HepG2 (cell line): ENCODE results near the gene MYL9. TPM values are rescaled to one million over a fixed set of nuclear protein-coding genes. Genes with fewer than 3 reads are reported as not detected.

Source experiments
- ATAC-seq: fragments of 200-7000 bp; cut with Tn5 transposase; 3 replicates; pipeline ENCODE4 v1.9.1; 2020; ENCODE audit warnings: mild to moderate bottlenecking, moderate library complexity
- BruUV-seq: library from RNA; stranded (reverse); fragments of 400-500 nt; replicated peaks from 2 replicates; lab custom pipeline; 2021; lab: Mats Ljungman, UMichigan
- CTCF ChIA-PET: fragments of 300-600 bp; formaldehyde crosslinking; extraction: SDS; loops from one replicate; lab custom pipeline; 2021; ENCODE audit warnings: low total read pairs, inconsistent platforms, low intra/inter-chr PET ratio; lab: Yijun Ruan, JAX
- POLR2A ChIA-PET: fragments of 350-600 bp; sonication (Branson Sonifier 250); formaldehyde crosslinking; loops from one replicate; lab custom pipeline; 2020; ENCODE audit warnings: antibody characterized with exemption, inconsistent platforms; lab: Yijun Ruan, JAX
- DNase-seq: peaks from one replicate; pipeline ENCODE4 v3.0.0-alpha.2; 2015; ENCODE audit warnings: low spot score
- FAIRE-seq: peaks from 3 replicates; lab custom pipeline; 2011; peaks lifted over from hg19 to GRCh38; lab: Jason Lieb, UNC
- H2AFZ ChIP-seq: one replicate; pipeline ENCODE4 v1.6.1; 2011; ENCODE audit warnings: low read length, inconsistent platforms
- H3K27ac ChIP-seq: fragments of 300-600 bp; 3 replicates; pipeline ENCODE4 v1.8.0; 2011; ENCODE audit warnings: mixed run types, mild to moderate bottlenecking, mixed read lengths, low read length, inconsistent platforms; ENCODE audit not compliant: insufficient read depth; ENCODE audit errors: extremely low read length
- H3K27me3 ChIP-seq, 2 experiments: fragments of 200-600 bp in 1 of 2; 2 replicates in 1 of 2; 3 replicates in 1 of 2; pipeline versions ENCODE4 v1.6.0 to v1.8.0; 2011; ENCODE audit warnings: low read length in 2 of 2, mild to moderate bottlenecking in 2 of 2, moderate library complexity in 2 of 2, inconsistent platforms in 1 of 2; ENCODE audit not compliant: insufficient read depth in 2 of 2, control insufficient read depth in 1 of 2
- H3K36me3 ChIP-seq, 2 experiments: fragments of 200-600 bp in 1 of 2; replicated peaks in 1 of 2; 2 replicates in 1 of 2; 3 replicates in 1 of 2; pipeline versions ENCODE4 v1.5.1 to v1.8.0; 2011; ENCODE audit warnings: low read length in 2 of 2, inconsistent platforms in 1 of 2; ENCODE audit not compliant: insufficient read depth in 2 of 2, control insufficient read depth in 1 of 2
- H3K4me1 ChIP-seq: 2 replicates; pipeline ENCODE4 v1.5.1; 2012; ENCODE audit warnings: low read length, inconsistent platforms; ENCODE audit not compliant: insufficient read depth
- H3K4me2 ChIP-seq: 2 replicates; pipeline ENCODE4 v1.6.0; 2011; ENCODE audit warnings: low read depth, low read length, inconsistent platforms
- H3K4me3 ChIP-seq, 3 experiments: fragments of 200-600 bp in 1 of 3; sonication (generic), shearing (Covaris generic) in 1 of 3; replicated peaks in 1 of 3; 2 replicates each; pipeline ENCODE4 v1.5.1; 2011 to 2016; ENCODE audit warnings: low read length in 3 of 3, inconsistent platforms in 2 of 3, low read depth in 2 of 3, mild to moderate bottlenecking in 2 of 3, control low read depth in 1 of 3, mixed read lengths in 1 of 3; ENCODE audit not compliant: insufficient read depth in 1 of 3
- H3K79me2 ChIP-seq: one replicate; pipeline ENCODE4 v1.6.1; 2011; ENCODE audit warnings: low read length, inconsistent platforms; ENCODE audit not compliant: insufficient read depth
- H3K9ac ChIP-seq: 2 replicates; pipeline ENCODE4 v1.6.0; 2011; ENCODE audit warnings: mild to moderate bottlenecking, low read depth, low read length, inconsistent platforms; ENCODE audit not compliant: insufficient read depth
- H3K9me3 ChIP-seq: 2 replicates; pipeline ENCODE4 v1.5.1; 2012; ENCODE audit warnings: mild to moderate bottlenecking, low read length
- H4K20me1 ChIP-seq: 2 replicates; pipeline ENCODE4 v1.6.0; 2011; ENCODE audit warnings: inconsistent platforms, mild to moderate bottlenecking, low read length, moderate library complexity; ENCODE audit not compliant: insufficient read depth
- AGO2 ChIP-seq: fragments of 200-400 bp; formaldehyde crosslinking; optimal IDR thresholded peaks from 2 replicates; pipeline ENCODE3; 2017; ENCODE audit warnings: mild to moderate bottlenecking, low read depth, low read length, moderate library complexity
- CEBPG ChIP-seq: IDR thresholded peaks from 2 replicates; pipeline ENCODE4 v1.6.1; 2016
- FIP1L1 ChIP-seq: fragments of 200-400 bp; formaldehyde crosslinking; IDR thresholded peaks from 2 replicates; pipeline ENCODE4 v1.6.1; 2018; ENCODE audit warnings: low read depth, mild to moderate bottlenecking, low read length, moderate library complexity, borderline replicate concordance; ENCODE audit not compliant: insufficient read depth
- RBM22 ChIP-seq: fragments of 200-400 bp; formaldehyde crosslinking; optimal IDR thresholded peaks from 2 replicates; pipeline ENCODE3; 2017; ENCODE audit warnings: mild to moderate bottlenecking, low read length, moderate library complexity
- RFX1 ChIP-seq: fragments of 450-650 bp; IDR thresholded peaks from 2 replicates; pipeline ENCODE4 v1.6.1; 2017
- U2AF1 ChIP-seq: fragments of 200-400 bp; formaldehyde crosslinking; optimal IDR thresholded peaks from 2 replicates; pipeline ENCODE3; 2017; ENCODE audit warnings: mild to moderate bottlenecking, low read depth, low read length
- ZNF274 ChIP-seq: sonication (generic); formaldehyde crosslinking; IDR thresholded peaks from 2 replicates; pipeline ENCODE4 v1.5.1; 2020; ENCODE audit warnings: mild to moderate bottlenecking, missing genetic modification reagents
- ZNF607 ChIP-seq: sonication (generic); formaldehyde crosslinking; IDR thresholded peaks from 2 replicates; pipeline ENCODE4 v1.5.1; 2020; ENCODE audit warnings: missing genetic modification reagents, mild to moderate bottlenecking, borderline replicate concordance
- WGBS: methylation state at CpG from one replicate; pipeline ENCODE4 v1.1.6; 2017; ENCODE audit warnings: low lambda C conversion rate; 5-methylcytosine and 5-hydroxymethylcytosine counted together
- in situ Hi-C: cut with HindIII; loops from 2 replicates; pipeline ENCODE4 v1.10.0; 2017; ENCODE audit warnings: low pct_unique_long_range_greater_than_20kb; ENCODE audit not compliant: extremely low pct_ligation_motif_present
- intact Hi-C: fragments of 100-400 bp; cut with micrococcal nuclease; formaldehyde crosslinking; loops from one replicate; pipeline ENCODE4 v1.10.0; 2022; ENCODE audit not compliant: unreplicated experiment
- polyA plus RNA-seq, 8 experiments: library from polyadenylated mRNA; depleted of rRNA in 3 of 8; stranded (reverse) in 7 of 8; unstranded in 1 of 8; fragments of >200 nt; fragmentation: Illumina TruSeq in 4 of 8; extraction: Trizol in 4 of 8; gene quantifications; 2 replicates each; pipeline versions ENCODE4 v1.2.1 to v1.2.3, GENCODE V29; 2011 to 2016; ENCODE audit warnings: low read depth in 4 of 8, missing spikeins in 1 of 8, mixed read lengths in 1 of 8; ENCODE audit not compliant: insufficient read depth in 1 of 8
- total RNA-seq, 5 experiments: library from RNA; depleted of rRNA; stranded (reverse); fragments of >200 nt; fragmentation: Illumina TruSeq; extraction: Trizol; gene quantifications; 2 replicates each; pipeline ENCODE4 v1.2.3, GENCODE V29; 2016; ENCODE audit warnings: low read depth in 1 of 5
- TF ChIP-seq, protein P1 (sequence below): sonication (generic); formaldehyde crosslinking; IDR thresholded peaks from 2 replicates; pipeline ENCODE4 v1.5.0; 2020; ENCODE audit warnings: missing genetic modification reagents
- TF ChIP-seq, protein P2 (sequence below): sonication (generic); formaldehyde crosslinking; IDR thresholded peaks from 2 replicates; pipeline ENCODE4 v1.4.0; 2020; ENCODE audit warnings: low read depth, mild to moderate bottlenecking, missing genetic modification reagents

MYL9 gene
- total and polyA plus RNA-seq, 2 of the 13 experiments (the other 11 are each of a cell fraction or from before 2014, with no cell fraction given), result 0.87 to 2.2 TPM

DNA sequence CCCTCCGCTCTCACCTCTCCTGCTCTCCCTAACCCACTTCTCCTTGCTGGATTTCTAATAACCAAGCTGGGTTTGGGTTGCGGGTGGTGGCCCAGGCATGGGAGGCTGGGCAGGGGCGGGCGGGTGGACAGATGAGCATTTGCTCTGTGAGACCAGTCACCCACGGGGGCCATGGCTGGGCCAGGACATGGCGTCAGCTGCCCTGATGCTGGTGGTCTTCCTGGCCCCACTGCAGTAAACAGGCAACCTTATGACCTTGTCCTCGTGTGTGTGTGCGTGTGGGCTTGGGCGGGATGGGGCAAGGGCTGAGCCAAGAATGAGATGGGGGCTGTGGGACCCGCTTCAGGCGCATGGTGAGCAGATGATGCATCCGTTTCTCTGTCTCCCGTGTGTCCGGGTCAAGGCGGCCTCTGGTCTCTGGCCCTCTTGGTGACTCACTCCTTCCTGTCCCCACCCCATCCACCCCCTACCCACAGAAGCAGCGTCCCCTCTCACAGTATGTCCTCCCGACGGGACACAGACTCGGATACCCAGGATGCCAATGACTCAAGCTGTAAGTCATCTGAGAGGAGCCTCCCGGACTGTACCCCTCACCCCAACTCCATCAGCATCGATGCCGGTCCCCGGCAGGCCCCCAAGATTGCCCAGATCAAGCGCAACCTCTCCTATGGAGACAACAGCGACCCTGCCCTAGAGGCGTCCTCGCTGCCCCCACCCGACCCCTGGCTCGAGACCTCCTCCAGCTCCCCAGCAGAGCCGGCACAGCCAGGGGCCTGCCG lies 41.4 kb upstream of the MYL9 start:
- TF ChIP-seq, protein P1, sequence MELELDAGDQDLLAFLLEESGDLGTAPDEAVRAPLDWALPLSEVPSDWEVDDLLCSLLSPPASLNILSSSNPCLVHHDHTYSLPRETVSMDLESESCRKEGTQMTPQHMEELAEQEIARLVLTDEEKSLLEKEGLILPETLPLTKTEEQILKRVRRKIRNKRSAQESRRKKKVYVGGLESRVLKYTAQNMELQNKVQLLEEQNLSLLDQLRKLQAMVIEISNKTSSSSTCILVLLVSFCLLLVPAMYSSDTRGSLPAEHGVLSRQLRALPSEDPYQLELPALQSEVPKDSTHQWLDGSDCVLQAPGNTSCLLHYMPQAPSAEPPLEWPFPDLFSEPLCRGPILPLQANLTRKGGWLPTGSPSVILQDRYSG (CRISPR knock-in tag), result no peak
- no peak for TF ChIP-seq CEBPG (CRISPR knock-in tag)
- TF ChIP-seq RFX1, result no peak
- 0 out of 2 replicates have a peak, but pooled peaks have one; percentile 29 for TF ChIP-seq ZNF607
- peak; percentile 79 for TF ChIP-seq AGO2
- TF ChIP-seq, all 625 proteins: peak for 2
- peaks cover 6% of the 10 kb centered on the region; the same call in 1 of the 2 replicates for H3K4me1 ChIP-seq
- no peak overlapping the region for H2AFZ ChIP-seq
- H3K4me2 ChIP-seq, result no peak overlapping the region
- WGBS, result 97% methylated on average over 31 of the region's 31 CpGs
- intact Hi-C loops, result no loop called here
- ATAC-seq, result no peak; the same call in 2 of the 3 replicates
- no peaks in the 10 kb centered on the region for H3K27me3 ChIP-seq
- DNase-seq, result no peak
- no peak overlapping the region for H3K27ac ChIP-seq
- CTCF ChIA-PET, result no interaction called here
- H4K20me1 ChIP-seq, result no peaks in the 10 kb centered on the region
- H3K4me3 ChIP-seq, result no peak overlapping the region
- POLR2A ChIA-PET, result interaction anchor here (1.2 kb wide), 1 partner anchor 13 kb away, joined by 3 read pairs; no protein-coding TSS in a partner anchor
- in situ Hi-C loops, result no loop called here
- no peak for FAIRE-seq
- H3K9me3 ChIP-seq, result no peaks in the 10 kb centered on the region
- peaks cover 53 to 74% of the 10 kb centered on the region in 2 experiments for H3K36me3 ChIP-seq
- no peak overlapping the region for H3K9ac ChIP-seq
- BruUV-seq, result no TSS peak
- H3K79me2 ChIP-seq, result peaks cover 3% of the 10 kb centered on the region

DNA sequence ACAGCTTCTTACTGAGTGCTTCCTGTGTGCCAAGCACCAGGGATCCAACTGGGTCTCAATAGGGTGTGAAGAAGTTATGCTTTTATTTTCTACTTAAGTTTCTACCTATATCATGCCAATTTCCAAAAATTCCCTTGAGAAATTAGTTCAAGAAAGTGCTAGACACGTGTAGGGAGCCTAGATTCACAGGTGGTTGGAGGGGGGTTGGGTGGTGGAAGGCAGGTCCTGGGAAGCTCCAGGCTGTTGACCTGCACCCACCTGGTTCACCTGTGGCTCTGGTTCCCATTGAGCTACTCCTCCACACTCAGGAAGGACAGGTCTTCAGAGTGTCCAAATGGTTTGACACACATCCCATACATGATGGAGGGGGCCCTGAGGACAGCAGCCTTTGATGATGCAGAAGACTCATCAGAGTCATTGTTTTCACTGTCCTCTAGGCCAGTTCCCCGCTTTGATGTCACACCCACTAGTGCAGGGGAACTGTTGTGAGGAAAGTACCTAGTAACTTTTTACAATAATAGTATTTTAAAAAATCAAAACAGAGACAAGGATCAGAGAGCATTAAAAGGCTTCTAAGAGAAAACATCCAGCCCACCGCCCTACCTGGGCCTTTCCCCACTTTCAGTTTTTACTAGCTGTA lies 39.8 kb upstream of the MYL9 start:
- intact Hi-C loops, result no loop called here
- Histone ChIP-seq H3K4me1 (peaks cover 6% of the 10 kb centered on the region; the same call in 1 of the 2 replicates), H3K79me2 (no peaks in the 10 kb centered on the region), H3K36me3 (peaks cover 44 to 73% of the 10 kb centered on the region in 2 experiments), H3K4me3 (no peak overlapping the region), H3K4me2 (no peak overlapping the region), H3K27ac (no peak overlapping the region), H3K9me3 (no peaks in the 10 kb centered on the region), H3K27me3 (no peaks in the 10 kb centered on the region), H3K9ac (no peak overlapping the region), H4K20me1 (peaks cover 3% of the 10 kb centered on the region; the same call in 1 of the 2 replicates), H2AFZ (no peak overlapping the region)
- no peak for TF ChIP-seq ZNF274
- no peak for TF ChIP-seq FIP1L1
- TF ChIP-seq RBM22, result peak; percentile 72
- TF ChIP-seq U2AF1, result no peak
- TF ChIP-seq, protein P2, sequence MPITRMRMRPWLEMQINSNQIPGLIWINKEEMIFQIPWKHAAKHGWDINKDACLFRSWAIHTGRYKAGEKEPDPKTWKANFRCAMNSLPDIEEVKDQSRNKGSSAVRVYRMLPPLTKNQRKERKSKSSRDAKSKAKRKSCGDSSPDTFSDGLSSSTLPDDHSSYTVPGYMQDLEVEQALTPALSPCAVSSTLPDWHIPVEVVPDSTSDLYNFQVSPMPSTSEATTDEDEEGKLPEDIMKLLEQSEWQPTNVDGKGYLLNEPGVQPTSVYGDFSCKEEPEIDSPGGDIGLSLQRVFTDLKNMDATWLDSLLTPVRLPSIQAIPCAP, result no peak
- WGBS, result 95% methylated on average over 3 of the region's 3 CpGs
- DNase-seq (no peak), ATAC-seq (no peak), FAIRE-seq (no peak)
- POLR2A ChIA-PET, result no interaction called here
- no TSS peak for BruUV-seq
- in situ Hi-C loops, result no loop called here
- CTCF ChIA-PET, result no interaction called here
